D721Med (cell line): ENCODE data around the gene HOXB3.

Experiments
- DNase-seq: peaks from one replicate; pipeline ENCODE4 v3.0.0; 2011; ENCODE audit warnings: low spot score; ENCODE audit not compliant: insufficient read length
- FAIRE-seq: peaks from 2 replicates; lab custom pipeline; 2011; peaks lifted over from hg19 to GRCh38; lab: Jason Lieb, UNC
- CTCF ChIP-seq: IDR thresholded peaks from 2 replicates; pipeline ENCODE4 v1.5.1; 2012; ENCODE audit warnings: mild to moderate bottlenecking, control low read depth; ENCODE audit not compliant: insufficient read depth; ENCODE audit errors: missing control alignments

HOXB3 gene

DNA sequence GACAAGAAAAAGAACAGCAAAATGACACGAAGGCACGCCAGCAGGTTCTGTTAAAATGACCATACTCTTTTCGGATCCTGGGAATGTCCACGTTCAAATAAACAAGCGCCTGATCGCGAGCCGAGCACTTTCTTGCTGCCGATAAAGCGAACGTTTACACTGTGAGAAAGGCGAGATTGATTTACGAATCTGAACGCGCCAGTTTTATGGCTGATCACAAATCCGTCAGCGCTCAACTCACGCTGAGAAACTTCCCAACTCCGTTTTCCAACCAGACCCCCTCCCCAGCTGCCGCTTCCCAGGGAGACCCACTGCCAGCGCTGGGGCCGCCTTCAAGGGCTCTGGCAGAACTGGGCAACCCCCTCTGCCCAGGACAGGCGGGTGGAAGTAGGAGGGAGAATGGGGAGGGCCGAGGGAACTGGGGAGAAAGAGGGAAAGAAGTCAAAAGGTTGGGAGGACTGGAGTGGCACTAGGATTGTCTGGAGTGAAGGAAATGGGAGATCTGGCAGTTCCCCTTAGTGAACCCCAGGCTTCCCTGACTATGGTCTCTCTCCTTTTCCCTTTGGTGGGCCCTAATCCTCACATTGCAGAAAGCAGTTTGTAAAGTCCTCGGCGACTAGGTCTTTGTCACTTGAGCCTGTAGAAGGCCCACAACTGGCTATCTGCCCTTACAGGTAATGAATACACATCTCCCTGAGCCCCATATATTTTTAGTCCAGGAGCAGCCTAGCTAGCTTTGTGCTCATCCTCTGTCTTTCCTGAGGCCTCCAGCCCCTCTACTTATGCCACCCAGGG, 18.8 kb downstream of the HOXB3 start:
- no peak for TF ChIP-seq CTCF
- DNase-seq (no peak), FAIRE-seq (no peak)

- FAIRE-seq = no peak
- no peak for TF ChIP-seq CTCF
- DNase-seq = no peak
Measured at GRCh38 chr17:48570325-48571023, 19.6 kb downstream of the HOXB3 start.

GRCh38 chr17:48569674-48570324, 20.2 kb downstream of the HOXB3 start:
- no peak for TF ChIP-seq CTCF
- DNase-seq = no peak
- no peak for FAIRE-seq

GRCh38 chr17:48569240-48569582, 20.8 kb downstream of the HOXB3 start:
- FAIRE-seq (no peak), DNase-seq (no peak)
- no peak for TF ChIP-seq CTCF

DNA sequence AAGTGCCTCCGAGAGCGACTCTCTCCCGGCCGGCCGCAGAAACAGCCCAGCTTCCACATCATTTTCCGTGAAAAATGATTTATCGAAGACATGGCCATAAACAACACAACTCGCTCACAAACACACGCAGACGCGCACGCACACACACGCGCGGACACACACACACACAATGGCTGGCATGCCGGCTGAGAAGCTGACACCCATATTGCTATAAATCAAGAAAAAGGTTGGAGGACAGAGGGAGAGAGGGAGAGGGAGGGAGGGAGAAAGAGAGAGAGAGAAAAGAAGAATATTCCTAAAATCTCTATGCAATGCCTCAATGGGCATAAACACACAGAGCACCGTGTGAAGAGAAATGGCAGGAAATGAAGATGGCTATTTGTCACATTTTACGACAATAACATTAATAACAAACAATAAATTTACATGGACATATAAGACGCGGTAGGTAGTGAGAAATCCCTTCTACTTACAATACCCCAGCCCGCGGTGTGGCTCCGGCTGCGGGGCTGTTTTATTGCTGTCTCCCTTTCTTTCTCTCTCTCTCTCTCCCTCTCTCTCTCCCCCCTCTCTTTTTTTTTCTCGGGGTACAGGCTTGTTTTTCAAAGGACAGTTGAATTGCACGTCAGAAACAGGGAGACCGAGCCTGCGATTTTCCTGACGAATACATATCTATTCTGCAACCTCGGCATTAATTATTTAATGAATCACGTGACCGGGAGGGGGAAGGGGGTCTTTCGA, 21.4 kb downstream of the HOXB3 start:
- DNase-seq = no peak
- no peak for FAIRE-seq
- no peak for TF ChIP-seq CTCF

DNA sequence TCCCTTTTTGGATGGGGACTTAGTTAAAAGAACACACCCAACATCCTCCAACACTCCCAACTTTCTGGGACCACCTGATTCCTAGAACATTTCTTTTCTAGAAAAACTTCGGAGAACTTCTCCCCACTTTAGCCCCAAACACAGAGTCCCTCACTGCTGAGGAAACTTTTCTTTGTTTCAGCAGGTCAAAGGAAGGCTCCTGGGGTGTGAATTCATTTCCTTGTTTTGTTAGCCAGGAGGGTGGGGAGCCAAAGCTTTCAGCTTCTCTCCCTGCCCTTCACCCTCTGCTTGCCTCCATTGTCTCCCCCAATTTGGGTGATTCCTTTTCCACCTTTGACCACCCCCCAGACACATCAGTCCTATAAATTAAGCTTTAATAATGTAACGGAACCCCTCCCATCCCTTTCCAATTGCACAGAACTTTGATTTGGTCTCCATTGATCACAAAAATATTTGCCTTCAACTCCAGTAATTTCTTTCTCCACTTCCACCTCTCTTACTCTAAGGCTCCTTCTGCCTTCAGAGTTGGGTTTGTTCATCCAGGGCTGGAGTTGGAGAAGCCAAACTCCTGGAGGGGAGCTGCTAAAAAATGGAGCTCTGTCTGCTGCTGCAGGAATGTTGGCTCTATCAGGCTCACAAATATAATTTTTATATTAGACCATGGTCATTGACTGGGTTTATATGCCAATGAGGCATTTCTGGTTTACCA, 22.2 kb downstream of the HOXB3 start:
- TF ChIP-seq CTCF = no peak
- DNase-seq = no peak
- FAIRE-seq = no peak
